HEK293 (cell line): ENCODE measurements around the gene RPL10.
A peak's percentile ranks its signal among the peaks of the same experiment; 100 is the strongest.

Experiments used
- CTCF ChIA-PET: fragments of 350-600 bp; formaldehyde crosslinking; extraction: SDS; loops from one replicate; lab custom pipeline; 2021; ENCODE audit warnings: antibody characterized with exemption; lab: Yijun Ruan, JAX
- POLR2A ChIA-PET: fragments of 300-600 bp; formaldehyde crosslinking; extraction: SDS; loops from one replicate; lab custom pipeline; 2020; ENCODE audit warnings: antibody characterized with exemption, inconsistent platforms; lab: Yijun Ruan, JAX
- H3K27ac ChIP-seq: fragments of 200-500 bp; sonication (Bioruptor generic); 2 replicates; pipeline ENCODE4 v1.5.1; 2014; ENCODE audit warnings: low read depth, low read length, control low read depth, inconsistent platforms; ENCODE audit errors: extremely low read depth
- H3K36me3 ChIP-seq, 2 experiments: fragments of 200-500 bp in 1 of 2; sonication (Bioruptor generic) in 1 of 2; 1 replicate in 1 of 2; 2 replicates in 1 of 2; pipeline ENCODE4 v1.5.1; 2014 to 2017; ENCODE audit warnings: inconsistent platforms in 2 of 2, low read length in 2 of 2; ENCODE audit not compliant: control insufficient read depth in 2 of 2, insufficient read depth in 1 of 2
- H3K4me1 ChIP-seq: fragments of 200-500 bp; sonication (Bioruptor generic); 2 replicates; pipeline ENCODE4 v1.5.1; 2014; ENCODE audit warnings: mild to moderate bottlenecking, low read length, inconsistent platforms; ENCODE audit not compliant: control insufficient read depth, insufficient read depth
- H3K4me3 ChIP-seq: 2 replicates; pipeline ENCODE4 v1.5.1; 2011; ENCODE audit warnings: low read depth, mild to moderate bottlenecking, control low read depth, low read length, moderate library complexity
- H3K9me3 ChIP-seq: fragments of 200-500 bp; sonication (Bioruptor generic); 2 replicates; pipeline ENCODE4 v1.5.1; 2014; ENCODE audit warnings: low read depth, low read length, inconsistent platforms; ENCODE audit not compliant: control insufficient read depth, insufficient read depth
- GLI2 ChIP-seq: fragments of 450-650 bp; formaldehyde crosslinking; IDR thresholded peaks from 2 replicates; pipeline ENCODE4; 2017; ENCODE audit warnings: missing biosample characterization, missing genetic modification characterization, low read depth, borderline replicate concordance
- GLI4 ChIP-seq: fragments of 450-650 bp; formaldehyde crosslinking; IDR thresholded peaks from 2 replicates; pipeline ENCODE4 v1.5.1; 2016; ENCODE audit warnings: missing biosample characterization, missing genetic modification characterization
- KLF7 ChIP-seq: fragments of 450-650 bp; formaldehyde crosslinking; IDR thresholded peaks from 2 replicates; pipeline ENCODE4 v1.5.1; 2016; ENCODE audit warnings: missing biosample characterization, missing genetic modification characterization, borderline replicate concordance
- PATZ1 ChIP-seq: fragments of 450-650 bp; formaldehyde crosslinking; IDR thresholded peaks from 2 replicates; pipeline ENCODE4 v1.5.1; 2016; ENCODE audit warnings: missing biosample characterization, missing genetic modification characterization
- SCRT2 ChIP-seq: fragments of 450-650 bp; formaldehyde crosslinking; IDR thresholded peaks from 2 replicates; pipeline ENCODE4 v1.5.1; 2016; ENCODE audit warnings: missing biosample characterization, missing genetic modification characterization
- YY1 ChIP-seq: fragments of 450-650 bp; formaldehyde crosslinking; IDR thresholded peaks from 2 replicates; pipeline ENCODE4 v1.5.1; 2018; ENCODE audit warnings: missing biosample characterization, missing genetic modification characterization
- ZBTB17 ChIP-seq: fragments of 450-650 bp; formaldehyde crosslinking; IDR thresholded peaks from 2 replicates; pipeline ENCODE4 v1.5.1; 2016; ENCODE audit warnings: missing biosample characterization, missing genetic modification characterization
- ZNF157 ChIP-seq: fragments of 450-650 bp; formaldehyde crosslinking; IDR thresholded peaks from 2 replicates; pipeline ENCODE4 v1.5.1; 2016; ENCODE audit warnings: missing biosample characterization, missing genetic modification characterization
- ZNF280C ChIP-seq: fragments of 450-650 bp; formaldehyde crosslinking; IDR thresholded peaks from 2 replicates; pipeline ENCODE4 v1.5.1; 2016; ENCODE audit warnings: missing biosample characterization, missing genetic modification characterization
- ZNF324 ChIP-seq: fragments of 450-650 bp; formaldehyde crosslinking; IDR thresholded peaks from 2 replicates; pipeline ENCODE4 v1.5.1; 2016; ENCODE audit warnings: missing biosample characterization, missing genetic modification characterization
- ZNF521 ChIP-seq: fragments of 450-650 bp; formaldehyde crosslinking; IDR thresholded peaks from 2 replicates; pipeline ENCODE4 v1.5.1; 2017; ENCODE audit warnings: missing biosample characterization, mild to moderate bottlenecking, missing genetic modification characterization
- ZNF560 ChIP-seq: fragments of 450-650 bp; formaldehyde crosslinking; IDR thresholded peaks from 2 replicates; pipeline ENCODE4 v1.5.1; 2017; ENCODE audit warnings: missing biosample characterization, missing genetic modification characterization, borderline replicate concordance
- ZNF580 ChIP-seq: fragments of 450-650 bp; formaldehyde crosslinking; IDR thresholded peaks from 2 replicates; pipeline ENCODE4 v1.5.1; 2016; ENCODE audit warnings: missing biosample characterization, missing genetic modification characterization
- ZNF600 ChIP-seq: fragments of 450-650 bp; formaldehyde crosslinking; IDR thresholded peaks from 2 replicates; pipeline ENCODE4 v1.5.1; 2016; ENCODE audit warnings: missing biosample characterization, missing genetic modification characterization
- ZNF639 ChIP-seq: fragments of 450-650 bp; formaldehyde crosslinking; IDR thresholded peaks from 2 replicates; pipeline ENCODE4 v1.5.1; 2016; ENCODE audit warnings: missing biosample characterization, missing genetic modification characterization
- ZNF670 ChIP-seq: fragments of 450-650 bp; formaldehyde crosslinking; IDR thresholded peaks from 2 replicates; pipeline ENCODE4 v1.5.1; 2016; ENCODE audit warnings: missing biosample characterization, missing genetic modification characterization, low read depth
- ZNF837 ChIP-seq: fragments of 450-650 bp; formaldehyde crosslinking; IDR thresholded peaks from 2 replicates; pipeline ENCODE4 v1.5.1; 2016; ENCODE audit warnings: missing biosample characterization, missing genetic modification characterization
- TF ChIP-seq, protein P1 (sequence below): fragments of 450-650 bp; formaldehyde crosslinking; IDR thresholded peaks from 2 replicates; pipeline ENCODE4 v1.5.1; 2017; ENCODE audit warnings: missing biosample characterization, mild to moderate bottlenecking, missing genetic modification characterization, moderate library complexity

RPL10 gene

GRCh38 chrX:154401918-154402621 lies 3.9 kb downstream of the RPL10 start:
- CTCF ChIA-PET, result interaction anchor here (0.7 kb wide), 1 partner anchor 853 kb away, joined by 3 read pairs; no protein-coding TSS in a partner anchor
- Histone ChIP-seq H3K9me3 (no peaks in the 10 kb centered on the region), H3K4me1 (no peaks in the 10 kb centered on the region), H3K4me3 (no peak overlapping the region), H3K36me3 (peaks cover 0 to 44% of the 10 kb centered on the region in 2 experiments; a peak in 1 of 3 replicates)
- POLR2A ChIA-PET, result interaction anchor here (0.6 to 6.5 kb wide), 6 partner anchors 8 to 56 kb away, joined by 3 to 57 read pairs (median 4); partner anchors contain the start of genes DNASE1L1, PLXNA3 and TAFAZZIN
- TF ChIP-seq ZNF560 (tag by site-specific recombination), result no peak
- TF ChIP-seq ZNF157 (tag by site-specific recombination), result no peak
- TF ChIP-seq ZNF639, result no peak
- TF ChIP-seq ZNF670, result no peak
- TF ChIP-seq, protein P1, sequence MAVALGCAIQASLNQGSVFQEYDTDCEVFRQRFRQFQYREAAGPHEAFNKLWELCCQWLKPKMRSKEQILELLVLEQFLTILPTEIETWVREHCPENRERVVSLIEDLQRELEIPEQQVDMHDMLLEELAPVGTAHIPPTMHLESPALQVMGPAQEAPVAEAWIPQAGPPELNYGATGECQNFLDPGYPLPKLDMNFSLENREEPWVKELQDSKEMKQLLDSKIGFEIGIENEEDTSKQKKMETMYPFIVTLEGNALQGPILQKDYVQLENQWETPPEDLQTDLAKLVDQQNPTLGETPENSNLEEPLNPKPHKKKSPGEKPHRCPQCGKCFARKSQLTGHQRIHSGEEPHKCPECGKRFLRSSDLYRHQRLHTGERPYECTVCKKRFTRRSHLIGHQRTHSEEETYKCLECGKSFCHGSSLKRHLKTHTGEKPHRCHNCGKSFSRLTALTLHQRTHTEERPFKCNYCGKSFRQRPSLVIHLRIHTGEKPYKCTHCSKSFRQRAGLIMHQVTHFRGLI (tag by site-specific recombination), result peak; percentile 85
- no peak for TF ChIP-seq GLI4 (tag by site-specific recombination)
- TF ChIP-seq, all 188 proteins: peak for 1
- no peak overlapping the region for H3K27ac ChIP-seq

DNA sequence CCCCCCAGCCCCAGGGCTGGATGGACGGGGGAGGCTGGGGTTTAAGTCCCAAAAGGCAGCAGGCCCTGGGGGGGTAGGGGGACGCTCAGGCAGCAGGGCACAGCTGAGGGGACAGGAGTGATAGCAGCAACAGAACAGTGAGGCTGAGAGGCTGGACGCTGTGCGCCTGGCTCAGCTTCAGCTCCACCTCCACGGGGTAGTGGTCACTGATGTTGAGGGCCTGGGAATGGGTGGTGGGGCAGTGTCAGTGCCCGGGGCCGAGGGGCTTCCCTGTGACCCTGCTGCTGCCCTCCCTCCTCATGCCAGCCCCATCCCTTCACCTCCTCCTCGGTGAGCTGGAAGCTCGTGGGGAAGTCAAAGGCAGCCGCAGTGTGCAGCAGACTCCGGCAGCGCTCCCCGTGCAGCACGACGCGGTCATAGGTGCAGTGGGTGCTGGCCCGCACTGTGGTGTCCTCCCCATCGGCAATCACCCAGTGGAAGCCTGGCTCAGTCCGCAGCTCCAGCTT lies 4.5 kb downstream of the RPL10 start:
- ChIA-PET POLR2A (interaction anchor here (1.2 to 6.5 kb wide), 3 partner anchors 8 to 55 kb away, joined by 3 to 57 read pairs (median 4); partner anchors contain the start of genes DNASE1L1, PLXNA3 and TAFAZZIN), CTCF (interaction anchor here (1.1 kb wide), 1 partner anchor 29 kb away, joined by 3 read pairs; the partner anchor contains the start of gene FLNA)
- peaks cover 0 to 44% of the 10 kb centered on the region in 2 experiments; a peak in 1 of 3 replicates for H3K36me3 ChIP-seq
- H3K4me1 ChIP-seq, result no peaks in the 10 kb centered on the region
- TF ChIP-seq ZNF600 (tag by site-specific recombination), result peak; percentile 36; the same call in 1 of the 2 replicates
- no peak for TF ChIP-seq ZNF324 (tag by site-specific recombination)
- H3K27ac ChIP-seq, result no peak overlapping the region
- H3K4me3 ChIP-seq, result no peak overlapping the region
- no peaks in the 10 kb centered on the region for H3K9me3 ChIP-seq

GRCh38 chrX:154403192-154403591 lies 5.0 kb downstream of the RPL10 start:
- H3K9me3 ChIP-seq, result no peaks in the 10 kb centered on the region
- H3K27ac ChIP-seq, result no peak overlapping the region
- H3K36me3 ChIP-seq, result peaks cover 0 to 44% of the 10 kb centered on the region in 2 experiments; a peak in 1 of 3 replicates
- no peak overlapping the region for H3K4me3 ChIP-seq
- TF ChIP-seq KLF7 (no peak), ZNF837 (tag by site-specific recombination) (no peak), GLI2 (tag by site-specific recombination) (no peak), SCRT2 (tag by site-specific recombination) (no peak)
- POLR2A ChIA-PET, result interaction anchor here (0.7 to 6.5 kb wide), 4 partner anchors 7 to 131 kb away, joined by 3 to 57 read pairs (median 4); partner anchors contain the start of genes DNASE1L1, PLXNA3 and TAFAZZIN
- H3K4me1 ChIP-seq, result no peaks in the 10 kb centered on the region
- CTCF ChIA-PET, result interaction anchor here (1.1 kb wide), 1 partner anchor 29 kb away, joined by 3 read pairs; the partner anchor contains the start of gene FLNA

- H3K4me1 ChIP-seq, result no peaks in the 10 kb centered on the region; the same call in 1 of the 2 replicates
- no peak overlapping the region for H3K4me3 ChIP-seq
- no peak overlapping the region for H3K27ac ChIP-seq
- ChIA-PET CTCF (no interaction called here), POLR2A (interaction anchor here (0.7 to 6.5 kb wide), 2 partner anchors 7 to 131 kb away, joined by 3 to 57 read pairs; partner anchors contain the start of genes DNASE1L1 and TAFAZZIN)
- no peaks in the 10 kb centered on the region for H3K9me3 ChIP-seq
- H3K36me3 ChIP-seq, result peaks cover 0 to 47% of the 10 kb centered on the region in 2 experiments; a peak in 1 of 3 replicates
- peak; percentile 56; the same call in 1 of the 2 replicates for TF ChIP-seq ZBTB17
- TF ChIP-seq ZNF580, result peak; percentile 64; the same call in 1 of the 2 replicates
- TF ChIP-seq ZNF521 (tag by site-specific recombination), result no peak
- no peak for TF ChIP-seq PATZ1
- no peak for TF ChIP-seq ZNF280C (tag by site-specific recombination)
- no peak for TF ChIP-seq YY1 (tag by site-specific recombination)
Observed at GRCh38 chrX:154403858-154404257, 5.7 kb downstream of the RPL10 start.
